ENCODE measurements around the gene ENTPD2.
A peak's percentile ranks its signal among the peaks of the same experiment; 100 is the strongest.

ENTPD2 gene

GRCh38 chr9:137078701-137079400 lies 25.0 kb upstream of the ENTPD2 start:
- no peak for DNase-seq

DNA sequence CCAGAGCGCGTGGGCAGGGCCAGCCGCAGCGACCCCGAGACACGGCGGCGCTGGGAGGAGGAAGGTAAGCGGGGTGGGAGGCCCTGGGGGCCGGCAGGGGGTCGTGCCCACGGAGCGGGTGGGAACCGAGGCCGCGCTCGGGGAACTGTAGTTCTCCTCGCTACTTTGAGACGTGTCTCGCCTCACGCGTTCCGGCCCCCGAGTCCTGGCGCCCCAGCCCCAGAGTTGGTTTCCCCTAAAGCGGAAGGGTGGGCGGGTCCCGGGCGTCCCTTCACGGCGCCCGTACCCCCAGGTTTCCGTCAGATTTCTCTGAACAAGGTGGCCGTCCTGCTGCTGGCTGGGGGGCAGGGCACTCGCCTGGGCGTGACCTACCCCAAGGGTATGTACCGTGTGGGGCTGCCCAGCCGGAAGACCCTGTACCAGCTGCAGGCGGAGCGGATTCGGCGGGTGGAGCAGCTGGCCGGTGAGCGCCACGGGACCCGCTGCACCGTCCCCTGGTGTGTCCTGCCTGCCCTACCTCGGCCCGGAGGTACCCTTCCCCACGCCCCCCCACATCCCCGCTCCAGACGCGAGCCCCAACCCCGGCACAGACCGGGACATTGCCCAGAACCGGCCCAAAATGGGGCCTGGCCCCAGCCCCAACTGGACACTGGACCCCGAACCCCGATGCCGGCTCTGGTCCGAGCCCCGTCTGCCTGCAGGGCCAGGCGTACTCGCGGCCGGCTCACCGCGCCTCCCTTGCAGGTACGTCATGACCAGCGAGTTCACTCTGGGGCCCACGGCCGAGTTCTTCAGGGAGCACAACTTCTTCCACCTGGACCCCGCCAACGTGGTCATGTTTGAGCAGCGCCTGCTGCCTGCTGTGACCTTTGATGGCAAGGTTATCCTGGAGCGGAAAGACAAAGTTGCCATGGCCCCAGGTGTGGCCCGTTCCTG lies 24.2 kb upstream of the ENTPD2 start:
- peak; percentile 60 for DNase-seq

DNA sequence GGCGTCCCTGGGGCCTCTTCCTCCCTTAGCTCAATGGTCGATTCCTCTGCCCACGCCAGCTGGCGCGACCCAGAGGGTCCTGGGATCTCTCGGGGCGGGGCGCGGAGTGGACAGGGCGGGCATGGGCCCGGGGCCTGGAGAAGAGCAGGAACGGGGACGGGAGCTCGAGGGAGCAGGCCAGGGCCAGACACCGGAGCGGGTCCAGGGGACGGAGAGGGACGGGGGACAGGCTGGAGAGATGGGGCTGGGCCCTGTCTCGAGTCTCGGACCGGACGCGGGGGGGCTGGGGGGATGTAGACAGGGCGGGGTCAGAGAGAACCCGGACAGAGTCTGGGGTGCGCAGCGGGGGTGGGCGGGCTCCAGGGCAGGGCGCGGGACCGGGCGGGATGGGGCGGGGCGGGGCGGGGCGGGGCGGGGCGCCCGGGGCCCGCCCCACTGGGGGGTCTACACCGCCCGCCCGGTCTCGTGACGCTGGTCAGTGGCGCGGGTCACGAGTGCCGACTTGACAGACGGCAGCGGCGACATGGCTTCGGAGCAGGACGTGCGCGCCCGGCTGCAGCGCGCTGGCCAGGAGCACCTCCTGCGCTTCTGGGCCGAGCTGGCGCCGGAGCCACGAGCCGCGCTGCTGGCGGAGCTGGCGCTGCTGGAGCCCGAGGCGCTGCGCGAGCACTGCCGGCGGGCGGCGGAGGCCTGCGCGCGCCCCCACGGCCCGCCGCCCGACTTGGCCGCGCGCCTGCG lies 23.3 kb upstream of the ENTPD2 start, which contains the start of gene UAP1L1:
TSS of gene UAP1L1 (plus strand) at position 508 of the 738 bp plus-strand sequence. CDS start at position 524, 16 bp downstream.
- peak; percentile 58 for DNase-seq

- no peak for DNase-seq
Measured at GRCh38 chr9:137076636-137077009, 22.8 kb upstream of the ENTPD2 start.

- no peak for DNase-seq
Measured at GRCh38 chr9:137075275-137075775, 21.5 kb upstream of the ENTPD2 start.

DNA sequence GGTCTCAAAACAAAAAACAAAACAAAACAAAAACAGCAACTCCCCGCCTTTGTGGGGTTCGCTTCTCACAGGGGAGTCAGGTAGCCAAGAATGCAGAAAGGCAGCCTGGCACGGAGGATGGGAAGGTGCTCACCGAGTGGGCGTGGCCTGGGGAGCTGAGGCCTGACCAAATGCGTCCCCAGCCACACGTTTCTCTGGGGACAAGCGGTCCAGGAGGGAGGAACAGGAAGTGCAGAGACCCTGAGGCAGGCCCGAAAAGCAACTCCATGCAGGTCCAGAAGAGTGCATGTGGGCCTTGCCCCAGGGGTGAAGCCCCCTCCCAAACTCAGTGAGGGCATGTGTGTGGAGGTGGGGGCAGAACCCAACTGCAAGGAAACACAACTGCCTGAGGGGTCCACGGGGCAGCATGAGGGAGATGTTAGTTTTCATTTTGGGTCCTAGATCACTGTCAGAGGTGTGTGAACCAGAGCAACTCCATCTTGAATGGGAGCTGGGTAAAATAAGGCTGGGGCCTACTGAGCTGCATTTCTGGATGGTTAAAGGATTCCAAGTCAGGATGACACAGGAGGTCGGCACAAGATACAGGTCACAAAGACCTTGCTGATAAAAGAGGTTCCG lies 20.9 kb upstream of the ENTPD2 start:
- DNase-seq = no peak

DNA sequence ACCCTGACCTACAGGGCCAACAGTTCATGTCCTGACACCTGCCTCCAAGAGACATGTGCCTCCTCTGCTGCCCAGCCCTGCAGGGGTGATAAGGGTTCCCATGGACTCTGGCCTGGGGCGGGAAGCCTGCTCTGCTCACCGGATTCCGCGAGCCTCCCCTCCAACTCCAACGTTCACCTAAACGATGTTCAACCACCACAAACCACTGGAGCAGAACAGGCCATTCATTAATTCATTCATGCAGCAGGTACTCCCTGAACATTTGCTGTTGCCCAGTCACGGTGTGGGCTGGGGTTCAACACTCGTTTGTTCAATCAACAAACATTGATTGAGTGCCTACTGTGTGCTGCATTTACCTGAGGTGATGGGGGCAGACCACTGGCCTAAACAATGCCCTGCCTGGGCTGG lies 20.1 kb upstream of the ENTPD2 start:
- no peak for DNase-seq

GRCh38 chr9:137071282-137071681 lies 17.4 kb upstream of the ENTPD2 start:
- DNase-seq = no peak

DNA sequence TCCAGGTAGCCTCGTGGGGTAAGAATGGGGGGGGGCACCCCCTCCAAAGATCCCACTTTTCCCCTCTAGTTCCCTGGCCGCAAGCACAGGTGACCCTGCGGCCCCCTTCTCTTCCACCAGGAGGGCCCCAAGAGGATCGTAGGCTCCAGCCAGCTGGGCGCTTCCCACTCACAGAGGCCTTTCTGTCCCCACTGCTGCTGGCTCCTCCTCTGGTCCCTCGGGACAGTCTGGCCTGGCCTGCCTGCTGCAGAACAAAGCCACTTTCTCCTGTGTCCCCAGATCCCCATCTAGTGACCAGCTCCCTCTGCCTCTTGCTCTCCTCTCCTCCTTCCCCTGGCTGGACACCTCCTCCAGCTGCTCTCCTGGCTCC lies 17.0 kb upstream of the ENTPD2 start:
- no peak for DNase-seq

- peak; percentile 84 for DNase-seq
Measured at GRCh38 chr9:137070201-137070905, 16.5 kb upstream of the ENTPD2 start, which contains the start of gene SAPCD2. SAPCD2 (minus strand) TSS chr9:137070557; CDS start chr9:137070460, 97 bp downstream.

GRCh38 chr9:137069508-137070091 lies 15.7 kb upstream of the ENTPD2 start:
- no peak for DNase-seq

DNA sequence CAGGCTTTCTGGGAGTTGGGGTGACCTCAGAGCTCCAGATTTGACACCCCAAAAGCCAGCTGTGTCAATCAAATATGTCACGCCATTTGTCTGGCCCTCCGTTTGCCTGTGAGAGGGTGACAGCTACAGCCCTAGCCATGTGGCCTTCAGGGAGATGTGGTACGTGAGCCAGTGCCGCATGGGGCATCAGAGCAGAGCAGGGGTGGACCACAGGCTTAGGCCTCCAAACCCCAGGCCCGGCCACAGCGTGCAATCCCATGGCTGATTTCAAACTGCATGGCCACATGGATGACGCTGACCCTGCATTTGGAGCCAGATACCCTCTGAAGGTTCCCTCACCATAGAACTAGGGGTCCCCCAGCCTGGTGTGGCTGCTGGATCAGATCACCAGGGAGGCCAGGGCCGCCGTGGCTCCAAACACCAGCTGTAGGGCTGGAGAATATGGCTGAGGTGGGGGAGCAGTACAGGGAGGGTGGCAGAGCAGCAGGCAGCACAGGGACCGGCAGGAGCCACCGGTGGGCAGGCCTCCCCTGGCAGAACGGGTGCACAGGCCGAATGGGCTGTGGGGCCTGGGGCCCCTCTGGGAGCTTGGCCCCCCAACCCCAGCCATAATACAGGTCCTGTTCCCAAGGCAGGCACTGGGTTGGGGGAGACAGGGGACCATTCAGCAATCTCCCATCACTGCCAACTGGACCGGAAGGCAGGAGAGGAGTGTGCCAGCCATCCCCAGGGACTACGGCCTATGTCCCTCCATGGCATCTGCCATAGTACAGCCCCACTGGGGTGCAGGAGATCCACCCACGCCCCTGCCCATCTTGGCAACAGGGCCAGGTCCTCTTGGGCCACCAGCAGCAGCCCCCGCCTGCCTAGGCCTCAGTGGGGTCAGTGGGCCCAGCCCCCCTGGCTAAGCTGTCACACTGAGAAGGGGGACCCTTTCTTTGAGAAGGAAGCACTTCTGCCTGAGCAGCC lies 15.0 kb upstream of the ENTPD2 start:
- DNase-seq = no peak

- DNase-seq = peak; percentile 91
Measured at GRCh38 chr9:137067860-137068538, 14.1 kb upstream of the ENTPD2 start.

- no peak for DNase-seq
Measured at GRCh38 chr9:137066096-137066861, 12.4 kb upstream of the ENTPD2 start.

DNA sequence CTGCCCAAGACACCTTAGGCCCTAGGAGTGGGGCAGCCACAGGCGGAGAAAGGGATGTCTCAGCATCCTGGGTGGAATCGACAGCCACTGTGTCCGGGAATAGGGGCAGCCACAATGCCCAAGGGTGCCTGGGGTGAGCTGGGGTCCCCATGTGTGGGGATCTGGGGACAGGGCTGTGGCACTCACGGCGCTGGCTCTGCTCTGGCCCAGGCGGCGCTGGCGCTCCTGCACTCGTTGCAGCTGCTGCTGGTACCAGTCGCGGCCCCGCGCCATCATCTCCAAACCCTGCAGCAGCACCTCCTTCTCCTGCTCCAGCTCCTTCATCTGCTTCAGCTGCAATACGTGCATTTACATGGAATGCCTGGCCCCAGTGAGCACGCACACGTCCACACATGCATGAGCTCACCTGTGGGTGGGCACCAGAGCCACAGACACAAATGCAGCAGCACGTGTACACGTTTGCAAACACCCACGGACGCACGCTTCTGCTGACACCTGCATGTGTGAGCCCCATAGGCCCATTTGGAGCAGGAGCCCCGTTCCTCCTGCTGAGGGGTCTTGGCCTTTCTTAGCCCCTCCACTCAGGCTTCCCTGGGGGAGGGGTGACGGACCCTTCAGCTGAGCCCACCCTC lies 11.6 kb upstream of the ENTPD2 start:
- no peak for DNase-seq

DNA sequence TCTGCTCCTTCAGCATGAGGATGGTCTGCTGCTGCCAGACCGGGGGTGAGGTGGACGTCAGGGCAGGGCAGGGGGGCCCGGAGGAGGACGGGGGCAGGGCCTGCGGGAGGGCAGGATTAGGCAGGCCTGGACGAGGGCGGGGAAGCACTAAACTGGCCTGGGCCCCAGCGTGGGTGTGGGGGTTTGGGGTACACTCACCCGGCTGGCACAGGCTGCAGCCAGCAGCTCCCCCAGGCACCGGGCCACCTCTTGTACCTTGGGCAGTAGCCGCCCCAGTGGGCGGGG lies 11.0 kb upstream of the ENTPD2 start:
- no peak for DNase-seq

DNA sequence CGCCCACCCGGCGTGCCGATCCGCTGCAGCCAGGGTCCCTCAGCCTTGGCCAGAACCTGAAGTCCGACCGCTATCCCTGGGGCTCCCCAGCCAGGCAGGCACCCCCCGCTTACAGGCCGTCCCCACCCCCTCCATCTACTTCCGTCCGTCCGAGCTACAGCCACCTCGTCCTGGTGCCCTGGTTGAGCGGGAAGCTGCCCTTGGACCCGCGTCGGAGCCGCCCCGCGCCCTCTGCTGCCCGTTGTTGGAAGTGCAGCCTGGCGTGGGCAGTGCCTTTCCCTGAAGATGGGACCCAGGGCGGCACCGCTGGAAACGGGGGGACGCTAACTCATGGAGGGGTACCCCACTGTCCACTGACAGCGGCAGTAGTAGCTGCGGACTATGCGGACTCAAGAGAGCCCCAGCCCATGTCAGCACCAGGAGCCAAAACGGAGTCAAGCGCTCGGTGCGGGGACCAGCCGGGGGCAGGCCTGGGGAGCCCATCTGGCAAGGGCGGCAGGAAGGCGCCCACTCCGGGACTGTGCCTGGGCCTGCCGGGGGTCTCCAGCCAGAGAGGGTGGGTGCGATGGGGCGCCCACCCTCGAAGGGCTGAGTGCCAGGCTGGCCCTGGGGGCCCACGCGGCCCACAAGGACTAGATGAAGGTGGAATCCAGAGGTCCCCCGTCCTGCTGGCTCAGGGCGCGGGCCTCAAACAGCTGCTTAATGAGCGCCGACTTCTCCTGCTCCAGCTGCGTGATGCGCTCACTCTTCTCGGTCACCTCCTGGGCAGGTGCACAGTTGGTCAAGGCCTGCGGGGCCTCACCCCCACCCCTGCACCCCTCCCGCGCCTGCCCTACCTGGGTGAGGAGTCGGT lies 10.4 kb upstream of the ENTPD2 start:
- DNase-seq = peak; percentile 76
